Measurements from ENCODE around the gene SRP68. TPM values are rescaled to one million over a fixed set of nuclear protein-coding genes. Genes with fewer than 3 reads are reported as not detected.
"Not testable (repeated sequence)": the region's sequence is repeated elsewhere in the genome, so short reads cannot be mapped to it uniquely, and the experiment has no call there.

Gene SRP68
- total and polyA plus RNA-seq, 4 donors, result 17.7 to 36.7 (median 28.7) TPM

DNA sequence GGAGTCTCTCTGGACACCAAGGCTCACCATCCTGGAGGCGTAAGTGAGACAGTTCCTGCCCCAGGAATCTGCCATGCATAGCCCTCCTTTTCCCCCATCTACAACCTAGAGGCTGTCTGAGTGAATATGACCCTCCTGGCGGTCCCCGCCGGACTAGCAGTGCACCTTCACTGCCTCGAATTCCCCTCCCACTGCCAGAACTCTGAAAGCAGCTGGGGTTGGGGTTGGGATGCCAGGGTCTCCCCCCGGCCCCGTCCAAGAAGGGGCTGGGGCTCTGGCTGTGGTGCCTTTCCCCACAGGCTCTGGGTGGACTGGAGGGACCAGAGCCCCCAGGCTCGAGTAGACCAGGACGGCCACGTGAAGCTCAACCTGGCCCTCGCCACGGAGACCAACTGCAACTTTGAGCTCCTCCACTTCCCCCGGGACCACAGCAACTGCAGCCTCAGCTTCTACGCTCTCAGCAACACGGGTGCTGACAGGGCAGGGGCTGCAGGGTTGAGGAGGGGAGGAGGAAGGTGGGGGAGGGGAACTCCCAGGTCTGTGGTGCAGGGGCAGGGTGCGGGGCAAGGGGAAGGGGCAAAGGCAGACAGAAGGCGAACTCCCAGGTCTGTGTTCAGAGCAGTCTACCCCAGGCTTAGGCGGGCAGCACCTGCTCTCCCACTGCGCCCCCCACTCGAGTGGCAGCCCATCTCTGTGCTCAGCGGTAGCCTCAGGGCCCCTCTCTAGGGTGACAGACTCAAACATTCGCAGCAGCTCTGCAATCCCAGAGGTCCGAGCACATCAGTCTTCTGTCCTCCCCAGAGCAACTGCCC lies 7.8 kb upstream of the SRP68 start:
- H3K4me1 ChIP-seq (ENCODE audit: control insufficient read depth in 4 of 4, insufficient read depth in 4 of 4, low read length in 3 of 4), result peaks cover 4 to 20% (median 6%) of the 10 kb centered on the region in 4 donors
- H3K27ac ChIP-seq (ENCODE audit: low read depth in 1 of 2, low read length in 2 of 2), result no peak overlapping the region
- peaks cover 0 to 16% (median 8%) of the 10 kb centered on the region in 4 donors for H3K27me3 ChIP-seq (ENCODE audit: control insufficient read depth in 4 of 4, insufficient read depth in 4 of 4, low read length in 3 of 4)

DNA sequence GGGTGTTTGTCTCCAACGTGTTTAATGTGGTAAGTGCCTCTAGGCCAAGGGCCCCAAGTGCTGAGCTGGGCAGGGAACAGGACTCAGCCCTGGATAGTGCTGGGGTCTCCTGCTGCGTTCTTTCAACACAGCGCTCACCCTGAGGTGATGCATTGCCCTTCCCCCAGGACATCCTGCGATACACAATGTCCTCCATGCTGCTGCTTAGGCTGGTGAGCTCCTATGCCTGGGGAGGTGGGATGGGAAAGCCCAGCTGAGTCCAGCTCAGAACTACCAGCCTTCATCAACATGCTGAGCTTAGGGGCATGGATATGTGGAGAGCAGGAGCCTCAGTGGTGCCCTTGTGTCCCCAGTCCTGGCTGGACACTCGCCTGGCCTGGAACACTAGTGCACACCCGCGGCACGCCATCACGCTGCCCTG lies 7.2 kb upstream of the SRP68 start:
- TF ChIP-seq GABPA (IDR thresholded peaks at IDR 0.05 in 1 of 2, conservative IDR thresholded peaks at IDR 0.05 in 1 of 2) (no peak), FOXA1 (IDR thresholded peaks at IDR 0.05) (no peak), EGR1 (IDR thresholded peaks at IDR 0.05; ENCODE audit: low read depth in 2 of 2) (no peak)
- TF ChIP-seq, protein P1, sequence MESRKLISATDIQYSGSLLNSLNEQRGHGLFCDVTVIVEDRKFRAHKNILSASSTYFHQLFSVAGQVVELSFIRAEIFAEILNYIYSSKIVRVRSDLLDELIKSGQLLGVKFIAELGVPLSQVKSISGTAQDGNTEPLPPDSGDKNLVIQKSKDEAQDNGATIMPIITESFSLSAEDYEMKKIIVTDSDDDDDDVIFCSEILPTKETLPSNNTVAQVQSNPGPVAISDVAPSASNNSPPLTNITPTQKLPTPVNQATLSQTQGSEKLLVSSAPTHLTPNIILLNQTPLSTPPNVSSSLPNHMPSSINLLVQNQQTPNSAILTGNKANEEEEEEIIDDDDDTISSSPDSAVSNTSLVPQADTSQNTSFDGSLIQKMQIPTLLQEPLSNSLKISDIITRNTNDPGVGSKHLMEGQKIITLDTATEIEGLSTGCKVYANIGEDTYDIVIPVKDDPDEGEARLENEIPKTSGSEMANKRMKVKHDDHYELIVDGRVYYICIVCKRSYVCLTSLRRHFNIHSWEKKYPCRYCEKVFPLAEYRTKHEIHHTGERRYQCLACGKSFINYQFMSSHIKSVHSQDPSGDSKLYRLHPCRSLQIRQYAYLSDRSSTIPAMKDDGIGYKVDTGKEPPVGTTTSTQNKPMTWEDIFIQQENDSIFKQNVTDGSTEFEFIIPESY (IDR thresholded peaks at IDR 0.05), result no peak
- no peak overlapping the region for H3K9ac ChIP-seq (ENCODE audit: low read depth in 1 of 2, low read length in 2 of 2)
- H3K9me3 ChIP-seq (ENCODE audit: control insufficient read depth in 4 of 4, low read length in 3 of 4), result no peaks in the 10 kb centered on the region
- no peak overlapping the region for H3K4me3 ChIP-seq (ENCODE audit: low read depth in 1 of 3, low read length in 3 of 3)
- peaks cover 5 to 25% (median 6%) of the 10 kb centered on the region in 4 donors for H3K4me1 ChIP-seq (ENCODE audit: control insufficient read depth in 4 of 4, insufficient read depth in 4 of 4, low read length in 3 of 4)
- no peak overlapping the region for H3K27ac ChIP-seq (ENCODE audit: low read depth in 1 of 2, low read length in 2 of 2)
- DNase-seq (ENCODE audit: low spot score), result no peak
- WGBS, result 37% methylated on average over 9 of the region's 9 CpGs
- H3K36me3 ChIP-seq (ENCODE audit: control insufficient read depth in 4 of 4, insufficient read depth in 3 of 4, low read depth in 1 of 4, low read length in 3 of 4), result peaks cover 4 to 16% (median 10%) of the 10 kb centered on the region in 4 donors
- peaks cover 0 to 17% (median 8%) of the 10 kb centered on the region in 4 donors for H3K27me3 ChIP-seq (ENCODE audit: control insufficient read depth in 4 of 4, insufficient read depth in 4 of 4, low read length in 3 of 4)

More for the DNA sequence above, 7.8 kb upstream of the SRP68 start:
- no peak for DNase-seq (ENCODE audit: low spot score)
- no peak for TF ChIP-seq SP1 (IDR thresholded peaks at IDR 0.05)
- 8% methylated on average over 23 of the region's 23 CpGs for whole genome bisulfite sequencing
- no peaks in the 10 kb centered on the region for H3K9me3 ChIP-seq (ENCODE audit: control insufficient read depth in 4 of 4, low read length in 3 of 4)
- no peak overlapping the region for H3K4me3 ChIP-seq (ENCODE audit: low read depth in 1 of 3, low read length in 3 of 3)
- peaks cover 6 to 22% (median 15%) of the 10 kb centered on the region in 4 donors for H3K36me3 ChIP-seq (ENCODE audit: control insufficient read depth in 4 of 4, insufficient read depth in 3 of 4, low read depth in 1 of 4, low read length in 3 of 4)
- H3K9ac ChIP-seq (ENCODE audit: low read depth in 1 of 2, low read length in 2 of 2), result no peak overlapping the region

DNA sequence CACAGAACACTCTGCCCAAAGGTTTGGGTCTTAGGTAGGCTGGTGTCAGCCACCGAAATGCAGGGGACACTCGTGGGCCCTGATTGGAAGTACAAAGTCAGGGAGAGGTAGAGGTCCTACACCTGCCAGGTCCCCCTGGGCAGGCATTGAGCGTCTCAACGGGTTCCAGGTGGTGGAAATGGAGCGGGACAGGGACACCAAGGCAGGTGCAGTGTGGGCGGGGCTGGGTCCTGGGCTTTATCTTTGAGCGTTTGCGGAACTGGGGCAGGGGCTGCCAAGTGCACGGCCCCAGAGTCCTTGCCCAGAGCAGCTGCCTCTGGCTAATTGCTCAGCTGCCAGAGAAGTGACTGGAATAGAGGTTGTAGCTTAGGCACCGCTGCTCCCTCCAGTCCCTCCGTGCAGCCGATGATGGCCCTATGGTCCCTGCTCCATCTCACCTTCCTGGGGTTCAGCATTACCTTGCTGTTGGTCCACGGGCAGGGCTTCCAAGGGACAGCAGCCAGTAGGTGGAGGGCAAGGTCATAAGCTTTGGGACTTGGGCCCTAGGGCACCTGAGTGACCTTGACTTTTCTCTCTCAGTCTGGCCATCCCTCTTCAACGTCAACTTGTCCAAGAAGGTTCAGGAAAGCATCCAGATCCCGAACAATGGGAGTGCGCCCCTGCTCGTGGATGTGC lies 6.7 kb upstream of the SRP68 start, which contains the start of gene ZACN:
TSS of gene ZACN (plus strand) at position 323 of the 675 bp plus-strand sequence. CDS start at position 406, 83 bp downstream.
- Histone ChIP-seq H3K9me3 (ENCODE audit: control insufficient read depth in 4 of 4, low read length in 3 of 4) (no peaks in the 10 kb centered on the region), H3K4me3 (ENCODE audit: low read depth in 1 of 3, low read length in 3 of 3) (no peak within 1 kb of the TSS), H3K4me1 (ENCODE audit: control insufficient read depth in 4 of 4, insufficient read depth in 4 of 4, low read length in 3 of 4) (peaks cover 5 to 30% (median 8%) of the 10 kb centered on the region in 4 donors), H3K9ac (ENCODE audit: low read depth in 1 of 2, low read length in 2 of 2) (no peak within 1 kb of the TSS), H3K27me3 (ENCODE audit: control insufficient read depth in 4 of 4, insufficient read depth in 4 of 4, low read length in 3 of 4) (peaks cover 0 to 20% (median 9%) of the 10 kb centered on the region in 4 donors), H3K27ac (ENCODE audit: low read depth in 1 of 2, low read length in 2 of 2) (no peak within 1 kb of the TSS), H3K36me3 (ENCODE audit: control insufficient read depth in 4 of 4, insufficient read depth in 3 of 4, low read depth in 1 of 4, low read length in 3 of 4) (peaks cover 3 to 10% (median 5%) of the 10 kb centered on the region in 4 donors)
- WGBS, result 59% methylated on average over 17 of the region's 17 CpGs
- DNase-seq (ENCODE audit: low spot score), result no peak
- TF ChIP-seq HNF4A (conservative IDR thresholded peaks at IDR 0.05) (no peak), FOXA2 (IDR thresholded peaks at IDR 0.05) (no peak), YY1 (IDR thresholded peaks at IDR 0.05) (no peak), EGR1 (IDR thresholded peaks at IDR 0.05; ENCODE audit: low read depth in 2 of 2) (no peak)
- TF ChIP-seq, protein P2, sequence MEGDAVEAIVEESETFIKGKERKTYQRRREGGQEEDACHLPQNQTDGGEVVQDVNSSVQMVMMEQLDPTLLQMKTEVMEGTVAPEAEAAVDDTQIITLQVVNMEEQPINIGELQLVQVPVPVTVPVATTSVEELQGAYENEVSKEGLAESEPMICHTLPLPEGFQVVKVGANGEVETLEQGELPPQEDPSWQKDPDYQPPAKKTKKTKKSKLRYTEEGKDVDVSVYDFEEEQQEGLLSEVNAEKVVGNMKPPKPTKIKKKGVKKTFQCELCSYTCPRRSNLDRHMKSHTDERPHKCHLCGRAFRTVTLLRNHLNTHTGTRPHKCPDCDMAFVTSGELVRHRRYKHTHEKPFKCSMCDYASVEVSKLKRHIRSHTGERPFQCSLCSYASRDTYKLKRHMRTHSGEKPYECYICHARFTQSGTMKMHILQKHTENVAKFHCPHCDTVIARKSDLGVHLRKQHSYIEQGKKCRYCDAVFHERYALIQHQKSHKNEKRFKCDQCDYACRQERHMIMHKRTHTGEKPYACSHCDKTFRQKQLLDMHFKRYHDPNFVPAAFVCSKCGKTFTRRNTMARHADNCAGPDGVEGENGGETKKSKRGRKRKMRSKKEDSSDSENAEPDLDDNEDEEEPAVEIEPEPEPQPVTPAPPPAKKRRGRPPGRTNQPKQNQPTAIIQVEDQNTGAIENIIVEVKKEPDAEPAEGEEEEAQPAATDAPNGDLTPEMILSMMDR (IDR thresholded peaks at IDR 0.05; ENCODE audit: low read depth, low read length, missing input control), result no peak
- TF ChIP-seq, protein P3, sequence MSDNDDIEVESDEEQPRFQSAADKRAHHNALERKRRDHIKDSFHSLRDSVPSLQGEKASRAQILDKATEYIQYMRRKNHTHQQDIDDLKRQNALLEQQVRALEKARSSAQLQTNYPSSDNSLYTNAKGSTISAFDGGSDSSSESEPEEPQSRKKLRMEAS (IDR thresholded peaks at IDR 0.05), result no peak

DNA sequence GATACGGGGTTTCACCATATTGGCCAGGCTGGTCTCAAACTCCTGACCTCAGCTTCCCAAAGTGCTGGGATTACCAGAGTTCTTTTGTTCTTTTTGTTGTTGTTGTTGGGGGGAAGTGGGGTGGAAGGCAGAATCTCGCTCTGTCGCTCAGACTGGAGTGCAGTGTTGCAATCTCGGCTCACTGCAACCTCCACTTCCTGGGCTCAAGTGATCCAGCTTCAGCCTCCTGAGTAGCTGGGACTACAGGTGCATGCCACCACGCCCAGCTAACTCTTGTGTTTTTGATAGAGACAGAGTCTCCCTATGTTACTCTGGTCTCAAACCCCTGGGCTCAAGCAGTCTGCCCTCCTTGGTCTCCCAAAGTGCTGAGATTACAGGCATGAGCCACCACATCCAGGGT lies 6.1 kb upstream of the SRP68 start:
- not testable (repeated sequence) for H3K9ac ChIP-seq (ENCODE audit: low read depth in 1 of 2, low read length in 2 of 2); H3K36me3 ChIP-seq (ENCODE audit: control insufficient read depth in 4 of 4, insufficient read depth in 3 of 4, low read depth in 1 of 4, low read length in 3 of 4); H3K4me3 ChIP-seq (ENCODE audit: low read depth in 1 of 3, low read length in 3 of 3); DNase-seq (ENCODE audit: low spot score); H3K27ac ChIP-seq (ENCODE audit: low read depth in 1 of 2, low read length in 2 of 2); H3K9me3 ChIP-seq (ENCODE audit: control insufficient read depth in 4 of 4, low read length in 3 of 4)
- Histone ChIP-seq H3K4me1 (ENCODE audit: control insufficient read depth in 4 of 4, insufficient read depth in 4 of 4, low read length in 3 of 4) (peaks cover 5 to 30% (median 8%) of the 10 kb centered on the region in 4 donors), H3K27me3 (ENCODE audit: control insufficient read depth in 4 of 4, insufficient read depth in 4 of 4, low read length in 3 of 4) (peaks cover 0 to 20% (median 9%) of the 10 kb centered on the region in 4 donors)
- WGBS, result 58% methylated on average over 5 of the region's 5 CpGs
